Activated CD4-positive, alpha-beta memory T cell treated with anti-CD3 and anti-CD28 coated beads, Interleukin-2, amount 10 ng/mL, durations not matched to agents 7 days and 5 days (primary cell): Measurements from ENCODE around the gene TRNAU1AP. TPM values are rescaled to one million over a fixed set of nuclear protein-coding genes. Genes with fewer than 3 reads are reported as not detected.
"Not testable (repeated sequence)": the region's sequence is repeated elsewhere in the genome, so short reads cannot be mapped to it uniquely, and the experiment has no call there.

ENCODE experiments used
- CTCF ChIA-PET: fragments of 350-600 bp; sonication (Branson Sonifier 250); formaldehyde crosslinking; loops from one replicate; lab custom pipeline; 2021; ENCODE audit warnings: antibody characterized with exemption, inconsistent platforms; lab: Charles Lee
- POLR2A ChIA-PET: fragments of 350-600 bp; sonication (Branson Sonifier 250); formaldehyde crosslinking; loops from one replicate; lab custom pipeline; 2021; ENCODE audit warnings: antibody characterized with exemption; lab: Charles Lee
- DNase-seq: peaks from one replicate; pipeline ENCODE4 v3.0.0-alpha.2; 2020
- H3K27ac Mint-ChIP-seq: one replicate; pipeline ENCODE4 v1.8.0; 2021; ENCODE audit warnings: mild to moderate bottlenecking, mixed read lengths
- H3K27me3 Mint-ChIP-seq: one replicate; pipeline ENCODE4 v1.8.0; 2021; ENCODE audit warnings: mixed read lengths
- H3K36me3 Mint-ChIP-seq: one replicate; pipeline ENCODE4 v1.8.0; 2021; ENCODE audit warnings: low read depth, mixed read lengths
- H3K4me1 Mint-ChIP-seq: one replicate; pipeline ENCODE4 v1.8.0; 2021; ENCODE audit warnings: mixed read lengths
- H3K4me3 Mint-ChIP-seq: one replicate; pipeline ENCODE4 v1.8.0; 2021; ENCODE audit warnings: mild to moderate bottlenecking, mixed read lengths
- H3K9me3 Mint-ChIP-seq: one replicate; pipeline ENCODE4 v1.8.0; 2021; ENCODE audit warnings: mixed read lengths
- total RNA-seq, 2 experiments: library from RNA; stranded (reverse); gene quantifications; one replicate each; pipeline ENCODE4 v1.2.3, GENCODE V29; 2021

Gene TRNAU1AP
- total RNA-seq, 2 experiments from 2014 or later: 56.9 to 58.9 TPM

- H3K36me3 Mint-ChIP-seq: peaks cover 73% of the 10 kb centered on the region
- H3K27me3 Mint-ChIP-seq: no peaks in the 10 kb centered on the region
- ChIA-PET CTCF (interaction anchor here (0.7 to 1.7 kb wide), 4 partner anchors 11 to 144 kb away, joined by 3 to 7 read pairs (median 5); no protein-coding TSS in a partner anchor), POLR2A (interaction anchor here (1.0 to 14.5 kb wide), 5 partner anchors 41 to 137 kb away, joined by 3 to 264 read pairs (median 4); partner anchors contain the start of genes RNU11, TAF12 and TRNAU1AP)
- H3K27ac Mint-ChIP-seq: peak overlapping the region; percentile 80
- DNase-seq: no peak
- no peaks in the 10 kb centered on the region for H3K9me3 Mint-ChIP-seq
- H3K4me1 Mint-ChIP-seq: peaks cover 63% of the 10 kb centered on the region
- H3K4me3 Mint-ChIP-seq: peak overlapping the region; percentile 67
These were observed 40.8 kb upstream of the TRNAU1AP start for GRCh38 chr1:28512058-28512611.

DNA sequence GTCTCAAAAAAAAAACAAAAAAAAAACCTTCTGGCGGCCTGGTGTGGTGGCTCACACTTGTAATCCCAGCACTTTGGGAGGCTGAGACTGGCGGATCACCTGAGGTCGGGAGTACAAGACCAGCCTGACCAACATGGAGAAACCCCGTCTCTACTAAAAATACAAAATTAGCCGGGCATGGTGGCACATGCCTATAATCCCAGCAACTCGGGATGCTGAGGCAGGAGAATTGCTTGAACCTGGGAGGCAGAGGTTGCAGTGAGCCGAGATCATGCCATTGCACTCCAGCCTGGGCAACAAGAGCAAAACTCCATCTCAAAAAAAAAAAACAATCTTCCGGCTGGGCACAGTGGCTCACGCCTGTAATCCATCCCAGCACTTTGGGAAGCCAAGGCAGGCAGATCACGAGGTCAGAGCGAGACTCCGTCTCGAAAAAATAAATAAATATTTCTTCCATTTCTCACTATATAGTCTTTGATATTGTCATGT is 38.4 kb upstream of the TRNAU1AP start:
- Mint-ChIP-seq H3K4me1 (peaks cover 62% of the 10 kb centered on the region), H3K36me3 (peaks cover 54% of the 10 kb centered on the region), H3K27ac (peak overlapping the region; percentile 42)
- H3K27me3 Mint-ChIP-seq, H3K4me3 Mint-ChIP-seq, DNase-seq, H3K9me3 Mint-ChIP-seq: not testable (repeated sequence)
- POLR2A ChIA-PET: interaction anchor here (7.9 to 14.5 kb wide), 2 partner anchors 7 to 66 kb away, joined by 103 to 264 read pairs; partner anchors contain the start of gene RCC1
- CTCF ChIA-PET: interaction anchor here (1.2 kb wide), 1 partner anchor 363 kb away, joined by 4 read pairs; no protein-coding TSS in a partner anchor

DNA sequence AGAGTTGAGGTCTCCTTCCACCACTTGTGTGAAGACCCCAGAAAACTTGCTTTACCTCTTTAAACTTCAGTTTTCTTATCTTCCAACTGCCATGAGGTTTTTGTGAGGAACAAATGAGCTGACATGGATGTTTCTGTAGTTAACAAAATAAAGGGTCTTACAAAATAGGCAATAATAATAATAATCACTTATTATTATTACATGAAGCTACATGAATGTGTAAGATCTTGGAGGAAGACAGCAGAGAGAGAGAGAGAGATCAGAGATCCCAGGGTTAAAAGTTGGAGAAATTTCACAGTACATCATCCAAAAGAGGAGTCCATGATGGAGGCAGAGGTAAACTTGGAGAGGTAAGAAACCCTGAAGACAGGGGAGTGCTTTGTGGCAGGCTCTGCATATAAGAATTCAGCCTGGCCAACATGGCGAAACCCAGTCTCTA is 36.3 kb upstream of the TRNAU1AP start:
- H3K27me3 Mint-ChIP-seq: no peaks in the 10 kb centered on the region
- H3K4me3 Mint-ChIP-seq: no peak overlapping the region
- no peak for DNase-seq
- peaks cover 45% of the 10 kb centered on the region for H3K36me3 Mint-ChIP-seq
- ChIA-PET POLR2A (interaction anchor here (0.6 to 14.5 kb wide), 11 partner anchors 9 to 744 kb away, joined by 3 to 264 read pairs (median 3); partner anchors contain the start of genes RCC1, RNU11, STX12 and TRNAU1AP), CTCF (interaction anchor here (0.6 to 3.1 kb wide), 9 partner anchors 16 to 361 kb away, joined by 3 to 24 read pairs (median 3); partner anchors contain the start of gene YTHDF2)
- H3K27ac Mint-ChIP-seq: peak overlapping the region; percentile 42
- H3K9me3 Mint-ChIP-seq: no peaks in the 10 kb centered on the region
- peaks cover 56% of the 10 kb centered on the region for H3K4me1 Mint-ChIP-seq

- no peak for DNase-seq
- Mint-ChIP-seq H3K36me3 (peaks cover 44% of the 10 kb centered on the region), H3K9me3 (no peaks in the 10 kb centered on the region), H3K27me3 (no peaks in the 10 kb centered on the region), H3K4me1 (peaks cover 56% of the 10 kb centered on the region), H3K27ac (peak overlapping the region; percentile 80), H3K4me3 (peak overlapping the region; percentile 86)
- ChIA-PET POLR2A (interaction anchor here (1.4 to 14.5 kb wide), 5 partner anchors 10 to 63 kb away, joined by 5 to 264 read pairs (median 12); partner anchors contain the start of genes RCC1 and TRNAU1AP), CTCF (interaction anchor here (0.7 to 3.1 kb wide), 5 partner anchors 10 to 359 kb away, joined by 3 to 24 read pairs (median 4); no protein-coding TSS in a partner anchor)
These were observed 35.3 kb upstream of the TRNAU1AP start for GRCh38 chr1:28517649-28517999.

- POLR2A ChIA-PET: interaction anchor here (0.8 to 14.5 kb wide), 12 partner anchors 10 to 359 kb away, joined by 3 to 264 read pairs (median 6); partner anchors contain the start of genes GMEB1, RCC1, RNU11 and TAF12
- Mint-ChIP-seq H3K9me3 (no peaks in the 10 kb centered on the region), H3K4me1 (peaks cover 55% of the 10 kb centered on the region), H3K27me3 (no peaks in the 10 kb centered on the region), H3K4me3 (peak overlapping the region; percentile 86), H3K36me3 (peaks cover 43% of the 10 kb centered on the region), H3K27ac (peak overlapping the region; percentile 80)
- peak; percentile 90 for DNase-seq
- CTCF ChIA-PET: interaction anchor here (0.6 to 3.1 kb wide), 5 partner anchors 10 to 358 kb away, joined by 3 to 24 read pairs (median 5); no protein-coding TSS in a partner anchor
These were observed 34.7 kb upstream of the TRNAU1AP start for GRCh38 chr1:28518000-28518744.

DNA sequence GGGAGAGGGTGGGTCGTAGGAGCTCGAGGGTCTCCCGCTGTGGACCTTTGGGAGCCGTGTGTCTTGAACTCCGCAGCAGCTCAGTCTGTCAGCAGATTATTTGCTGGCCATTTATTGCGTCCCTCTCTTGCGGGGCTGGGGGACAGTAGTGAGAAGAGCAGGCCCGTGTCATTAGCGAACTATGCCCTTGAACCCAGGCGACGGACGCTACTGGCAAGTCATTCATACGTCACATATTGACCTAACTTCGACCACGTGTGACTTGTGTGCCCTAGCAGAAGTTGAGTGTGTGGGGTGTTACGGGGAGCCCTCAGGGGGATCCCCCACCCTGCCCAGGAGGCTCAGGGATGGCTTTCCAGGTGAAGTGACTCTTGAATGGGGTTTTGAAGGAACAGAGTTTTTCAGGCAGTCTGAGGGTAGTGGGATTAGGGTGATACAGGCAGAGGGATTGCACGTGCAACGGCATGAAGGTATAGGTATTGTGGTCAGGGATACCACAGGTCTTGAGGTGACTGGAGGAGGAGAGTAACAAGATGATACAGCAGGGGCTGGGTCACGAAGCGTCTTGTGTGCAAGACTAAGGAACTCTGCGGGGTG is 34.0 kb upstream of the TRNAU1AP start:
- no peaks in the 10 kb centered on the region for H3K9me3 Mint-ChIP-seq

GRCh38 chr1:28519946-28520725 is 32.7 kb upstream of the TRNAU1AP start:
- DNase-seq: no peak
- no peak overlapping the region for H3K27ac Mint-ChIP-seq

More for the DNA sequence above, 34.0 kb upstream of the TRNAU1AP start:
- Mint-ChIP-seq H3K4me3 (peak overlapping the region; percentile 78), H3K27ac (peak overlapping the region; percentile 57), H3K36me3 (peaks cover 45% of the 10 kb centered on the region), H3K4me1 (peaks cover 54% of the 10 kb centered on the region), H3K27me3 (no peaks in the 10 kb centered on the region)
- peak; percentile 56 for DNase-seq
- ChIA-PET CTCF (interaction anchor here (0.6 to 3.1 kb wide), 5 partner anchors 11 to 358 kb away, joined by 3 to 24 read pairs (median 5); no protein-coding TSS in a partner anchor), POLR2A (interaction anchor here (0.8 to 14.5 kb wide), 12 partner anchors 11 to 358 kb away, joined by 3 to 264 read pairs (median 6); partner anchors contain the start of genes GMEB1, RCC1, RNU11 and TAF12)

DNA sequence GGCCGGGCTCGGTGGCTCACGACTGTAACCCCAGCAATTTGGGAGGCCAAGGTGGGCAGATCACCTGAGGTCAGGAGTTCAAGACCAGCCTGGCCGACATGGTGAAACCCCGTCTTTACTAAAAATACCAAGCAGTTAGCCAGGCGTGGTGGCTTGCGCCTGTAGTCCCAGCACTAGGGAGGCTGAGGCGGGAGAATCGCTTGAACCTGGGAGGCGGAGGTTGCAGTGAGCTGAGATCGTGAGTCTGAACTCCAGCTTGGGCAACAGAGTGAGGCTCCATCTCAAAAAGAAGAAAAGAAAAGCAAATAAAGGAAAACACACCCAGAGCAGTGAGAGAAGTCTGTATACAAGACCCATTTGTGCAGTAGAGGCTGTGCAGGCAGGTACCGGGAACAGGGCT is 32.1 kb upstream of the TRNAU1AP start:
- not testable (repeated sequence) for H3K4me3 Mint-ChIP-seq, H3K27ac Mint-ChIP-seq, DNase-seq, H3K9me3 Mint-ChIP-seq, H3K27me3 Mint-ChIP-seq
- H3K4me1 Mint-ChIP-seq: peaks cover 52% of the 10 kb centered on the region
- H3K36me3 Mint-ChIP-seq: peaks cover 38% of the 10 kb centered on the region
- CTCF ChIA-PET: interaction anchor here (1.6 kb wide), 1 partner anchor 11 kb away, joined by 4 read pairs; no protein-coding TSS in a partner anchor
- POLR2A ChIA-PET: interaction anchor here (0.7 to 7.9 kb wide), 4 partner anchors 13 to 61 kb away, joined by 3 to 103 read pairs (median 8); partner anchors contain the start of gene RCC1

More at GRCh38 chr1:28519946-28520725, 32.7 kb upstream of the TRNAU1AP start:
- ChIA-PET CTCF (interaction anchor here (0.6 to 1.6 kb wide), 2 partner anchors 11 to 22 kb away, joined by 3 to 4 read pairs; no protein-coding TSS in a partner anchor), POLR2A (interaction anchor here (0.6 to 7.9 kb wide), 5 partner anchors 12 to 124 kb away, joined by 3 to 103 read pairs (median 3); partner anchors contain the start of gene RCC1)
- Mint-ChIP-seq H3K9me3 (no peaks in the 10 kb centered on the region), H3K27me3 (no peaks in the 10 kb centered on the region), H3K36me3 (peaks cover 38% of the 10 kb centered on the region), H3K4me1 (peaks cover 52% of the 10 kb centered on the region), H3K4me3 (peak overlapping the region; percentile 34)

GRCh38 chr1:28521502-28522164 is 31.3 kb upstream of the TRNAU1AP start:
- no peaks in the 10 kb centered on the region for H3K9me3 Mint-ChIP-seq
- peaks cover 51% of the 10 kb centered on the region for H3K4me1 Mint-ChIP-seq
- no peak for DNase-seq
- H3K36me3 Mint-ChIP-seq: peaks cover 38% of the 10 kb centered on the region
- no peaks in the 10 kb centered on the region for H3K27me3 Mint-ChIP-seq
- H3K4me3 Mint-ChIP-seq: no peak overlapping the region
- CTCF ChIA-PET: interaction anchor here (1.0 to 1.6 kb wide), 3 partner anchors 12 to 355 kb away, joined by 3 to 4 read pairs (median 4); no protein-coding TSS in a partner anchor
- no peak overlapping the region for H3K27ac Mint-ChIP-seq
- POLR2A ChIA-PET: interaction anchor here (0.8 to 7.9 kb wide), 4 partner anchors 14 to 60 kb away, joined by 3 to 103 read pairs (median 8); partner anchors contain the start of genes RCC1 and TRNAU1AP

- Mint-ChIP-seq H3K4me1 (peaks cover 43% of the 10 kb centered on the region), H3K36me3 (peaks cover 38% of the 10 kb centered on the region)
- not testable (repeated sequence) for H3K27ac Mint-ChIP-seq, H3K9me3 Mint-ChIP-seq, DNase-seq, H3K4me3 Mint-ChIP-seq, H3K27me3 Mint-ChIP-seq
- CTCF ChIA-PET: interaction anchor here (1.0 to 1.2 kb wide), 2 partner anchors 213 to 354 kb away, joined by 3 to 4 read pairs; no protein-coding TSS in a partner anchor
- POLR2A ChIA-PET: interaction anchor here (0.7 to 7.9 kb wide), 5 partner anchors 9 to 121 kb away, joined by 3 to 103 read pairs (median 3); partner anchors contain the start of gene RCC1
These were observed 30.3 kb upstream of the TRNAU1AP start for GRCh38 chr1:28522537-28522936.
